Right lobe of liver (tissue), 6 donors: ENCODE results near the gene C20orf204. TPM values are rescaled to one million over a fixed set of nuclear protein-coding genes. Genes with fewer than 3 reads are reported as not detected.

Experiments
- ATAC-seq, 4 donors: fragments of 200-7000 bp; cut with Tn5 transposase; one replicate each; pipeline ENCODE4 v1.9.1; 2020; ENCODE audit warnings: mild to moderate bottlenecking in 4 of 4, moderate library complexity in 4 of 4
- DNase-seq, 3 donors: peaks; one replicate each; pipeline ENCODE4 v3.0.0-alpha.2; 2020
- H3K27ac ChIP-seq, 3 donors: fragments of 200-600 bp; one replicate each; pipeline ENCODE4 v1.8.0; 2022
- H3K27me3 ChIP-seq, 2 donors: fragments of 200-600 bp; one replicate each; pipeline ENCODE4 v1.8.0; 2022
- H3K36me3 ChIP-seq, 4 donors: fragments of 200-600 bp; sonication (generic) in 1 of 4; one replicate each; pipeline versions ENCODE4 v1.5.1 to v1.8.0; 2017 to 2022; ENCODE audit warnings: control low read depth in 1 of 4
- H3K4me1 ChIP-seq, 4 donors: fragments of 200-600 bp; sonication (generic) in 1 of 4; one replicate each; pipeline versions ENCODE4 v1.5.1 to v1.8.0; 2017 to 2022; ENCODE audit warnings: control low read depth in 1 of 4
- H3K4me3 ChIP-seq, 3 donors: fragments of 200-600 bp; one replicate each; pipeline ENCODE4 v1.8.0; 2022
- H3K9me3 ChIP-seq, 4 donors: fragments of 200-600 bp; sonication (generic) in 1 of 4; one replicate each; pipeline versions ENCODE4 v1.5.1 to v1.8.0; 2017 to 2022; ENCODE audit warnings: control low read depth in 1 of 4
- POLR2A ChIP-seq: fragments of 450-650 bp; IDR thresholded peaks from one replicate; pipeline ENCODE4 v1.6.1; 2017; ENCODE audit warnings: antibody characterized with exemption, mild to moderate bottlenecking
- WGBS: methylation state at CpG from one replicate; pipeline ENCODE4 v1.1.6; 2018; ENCODE audit warnings: low coverage, low lambda C conversion rate; ENCODE audit not compliant: insufficient coverage; ENCODE audit errors: missing lambda C conversion rate; 5-methylcytosine and 5-hydroxymethylcytosine counted together
- intact Hi-C, 2 donors: fragments of 100-400 bp; cut with DNase I; formaldehyde crosslinking; loops; one replicate each; pipeline versions ENCODE4 v1.11.2 to v1.14.1; 2022
- total RNA-seq, 6 experiments: library from RNA; depleted of rRNA in 2 of 6; stranded (reverse); fragments of >200 nt in 2 of 6; fragmentation: NEBNext Ultra II Directional in 3 of 6; extraction: Animal tissue kit (Norgen Biotek cat#: 25700) in 3 of 6; gene quantifications; one replicate each; pipeline versions ENCODE4 v1.1.0 to v1.2.4, GENCODE V29; 2016 to 2023
- TF ChIP-seq, protein P1 (sequence below), 4 donors: fragments of 200-600 bp in 3 of 4; fragments of 450-650 bp in 1 of 4; IDR thresholded peaks; one replicate each; pipeline versions ENCODE4 v1.5.1 to v1.8.0; 2016 to 2022; ENCODE audit warnings: antibody characterized with exemption in 4 of 4, mild to moderate bottlenecking in 2 of 4
- donor health status: DM: no; HTN: yes; CAD: no.
- donor health status: DM: no; HTN: no; CAD: no.
- donor health status: DM: no; HTN: no; CAD: no.
- donor health status: DM: no; HTN: yes; CAD: no.
- donor health status: DM: no; HTN: yes; CAD: no.

Gene C20orf204
- total RNA-seq, 6 experiments from 2014 or later = 0.29 to 1.1 (median 0.44) TPM; not detected in 1

DNA sequence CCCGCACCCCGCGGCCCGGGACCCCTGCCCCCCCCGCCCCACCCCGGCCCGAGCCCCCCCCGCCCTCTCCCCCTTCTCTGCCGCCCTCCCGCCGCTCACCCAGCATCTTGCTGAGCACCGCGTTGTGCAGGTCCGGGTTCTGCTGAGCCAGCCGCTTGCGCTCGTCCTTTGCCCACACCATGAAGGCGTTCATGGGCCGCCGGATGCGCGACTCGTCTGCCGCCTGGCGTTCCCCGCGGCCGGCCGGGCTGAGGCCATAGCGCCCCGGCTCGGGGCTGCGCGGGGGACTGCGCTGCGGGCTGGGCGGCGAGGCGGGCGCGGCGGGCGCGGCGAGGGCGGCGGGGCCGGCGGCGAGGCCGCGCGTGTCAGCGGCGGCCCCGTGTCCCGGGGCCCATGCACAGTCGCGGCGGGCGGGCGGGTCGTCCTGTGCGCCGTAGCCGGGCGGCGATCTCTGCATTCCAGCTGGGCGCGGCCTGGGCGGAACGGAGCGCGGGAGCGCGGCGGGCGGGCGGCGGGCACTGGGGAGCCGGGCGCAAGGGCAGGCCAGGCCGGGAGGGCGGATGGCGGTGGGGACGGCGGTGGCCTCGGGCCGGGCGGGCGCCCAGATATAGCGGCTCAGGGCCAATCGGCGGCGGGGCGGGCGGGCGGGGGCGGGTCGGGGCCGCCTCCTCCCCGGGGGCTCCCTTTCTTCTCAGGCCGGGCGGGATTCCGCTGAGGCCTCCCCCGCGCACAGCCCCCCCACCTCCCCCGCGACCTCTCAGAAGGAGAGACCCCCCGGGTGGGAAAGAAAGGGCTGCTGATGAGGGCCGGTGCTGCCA is 13.3 kb downstream of the C20orf204 start, which contains the start of gene SOX18:
SOX18 (minus strand) TSS at position 580 of the 818 bp plus-strand sequence; CDS start at position 457, 123 bp downstream.
- Histone ChIP-seq H3K27ac (peak within 1 kb of the TSS in 1 of 3 donors; percentile 67), H3K36me3 (no peaks in the 10 kb centered on the region), H3K27me3 (no peaks in the 10 kb centered on the region), H3K9me3 (no peaks in the 10 kb centered on the region), H3K4me3 (peak within 1 kb of the TSS; percentile 17 to 41 (median 27)), H3K4me1 (no peaks in the 10 kb centered on the region)
- intact Hi-C loops = no loop called here
- WGBS = 10% methylated on average over 2 of the region's 111 CpGs
- DNase-seq = peak in 1 of 3 donors; percentile 67
- TF ChIP-seq, protein P1, sequence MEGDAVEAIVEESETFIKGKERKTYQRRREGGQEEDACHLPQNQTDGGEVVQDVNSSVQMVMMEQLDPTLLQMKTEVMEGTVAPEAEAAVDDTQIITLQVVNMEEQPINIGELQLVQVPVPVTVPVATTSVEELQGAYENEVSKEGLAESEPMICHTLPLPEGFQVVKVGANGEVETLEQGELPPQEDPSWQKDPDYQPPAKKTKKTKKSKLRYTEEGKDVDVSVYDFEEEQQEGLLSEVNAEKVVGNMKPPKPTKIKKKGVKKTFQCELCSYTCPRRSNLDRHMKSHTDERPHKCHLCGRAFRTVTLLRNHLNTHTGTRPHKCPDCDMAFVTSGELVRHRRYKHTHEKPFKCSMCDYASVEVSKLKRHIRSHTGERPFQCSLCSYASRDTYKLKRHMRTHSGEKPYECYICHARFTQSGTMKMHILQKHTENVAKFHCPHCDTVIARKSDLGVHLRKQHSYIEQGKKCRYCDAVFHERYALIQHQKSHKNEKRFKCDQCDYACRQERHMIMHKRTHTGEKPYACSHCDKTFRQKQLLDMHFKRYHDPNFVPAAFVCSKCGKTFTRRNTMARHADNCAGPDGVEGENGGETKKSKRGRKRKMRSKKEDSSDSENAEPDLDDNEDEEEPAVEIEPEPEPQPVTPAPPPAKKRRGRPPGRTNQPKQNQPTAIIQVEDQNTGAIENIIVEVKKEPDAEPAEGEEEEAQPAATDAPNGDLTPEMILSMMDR (IDR thresholded peaks at IDR 0.05) = no peak
- no peak for TF ChIP-seq POLR2A
- peak; percentile 11 to 42 (median 19) for ATAC-seq

- Histone ChIP-seq H3K27me3 (no peaks in the 10 kb centered on the region), H3K4me1 (no peaks in the 10 kb centered on the region), H3K27ac (peak overlapping the region in 1 of 3 donors; percentile 67), H3K9me3 (no peaks in the 10 kb centered on the region), H3K36me3 (no peaks in the 10 kb centered on the region), H3K4me3 (peak overlapping the region in 1 of 3 donors; percentile 2)
- WGBS = 20% methylated on average over 2 of the region's 16 CpGs
- TF ChIP-seq, protein P1 (IDR thresholded peaks at IDR 0.05) = no peak
- TF ChIP-seq POLR2A = no peak
- ATAC-seq (peak in 2 of 4 donors; percentile 3 to 8), DNase-seq (no peak)
- intact Hi-C loops = no loop called here
Measured at GRCh38 chr20:64049878-64050260, 13.9 kb downstream of the C20orf204 start.

- TF ChIP-seq POLR2A = no peak
- TF ChIP-seq, protein P1 (IDR thresholded peaks at IDR 0.05) = no peak
- Histone ChIP-seq H3K9me3 (no peaks in the 10 kb centered on the region), H3K4me3 (peak overlapping the region in 1 of 3 donors; percentile 2), H3K27ac (peak overlapping the region in 2 of 3 donors; percentile 4 to 67), H3K36me3 (no peaks in the 10 kb centered on the region), H3K27me3 (no peaks in the 10 kb centered on the region), H3K4me1 (no peaks in the 10 kb centered on the region)
- ATAC-seq (no peak), DNase-seq (no peak)
- 83% methylated on average over 1 of the region's 23 CpGs for WGBS
- intact Hi-C loops = no loop called here
Measured at GRCh38 chr20:64050261-64051032, 14.5 kb downstream of the C20orf204 start.

DNA sequence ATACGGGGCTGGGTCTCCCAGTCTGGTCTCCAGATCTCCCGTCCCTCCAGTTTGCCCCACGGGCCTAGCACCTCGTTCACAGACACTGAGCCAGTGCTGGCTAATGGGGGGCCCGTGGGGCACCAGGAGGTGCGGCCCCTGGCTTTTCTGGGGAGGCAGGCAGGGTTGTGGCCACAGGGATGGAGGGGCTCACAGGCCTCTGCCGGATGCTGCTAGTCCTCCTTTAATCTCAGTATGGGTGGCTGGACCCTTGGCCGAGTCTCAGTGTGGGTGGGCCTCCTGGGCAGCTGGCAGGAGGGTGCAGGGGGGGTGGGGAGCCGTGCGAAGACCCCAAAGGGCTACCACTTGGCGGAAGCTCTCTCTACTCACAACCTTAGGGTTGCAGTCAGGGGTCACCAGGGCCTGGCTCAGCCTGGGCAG is 15.1 kb downstream of the C20orf204 start:
- Histone ChIP-seq H3K4me1 (no peaks in the 10 kb centered on the region), H3K27ac (peak overlapping the region in 2 of 3 donors; percentile 4 to 67), H3K36me3 (no peaks in the 10 kb centered on the region), H3K4me3 (no peak overlapping the region), H3K27me3 (no peaks in the 10 kb centered on the region), H3K9me3 (no peaks in the 10 kb centered on the region)
- TF ChIP-seq, protein P1 (IDR thresholded peaks at IDR 0.05) = no peak
- no peak for TF ChIP-seq POLR2A
- no CpG with 5 or more reads among the region's 11 CpGs for WGBS
- DNase-seq (no peak), ATAC-seq (no peak)
- intact Hi-C loops = no loop called here
